HTR-8/SVneo (cell line): ENCODE measurements around the gene KNTC1.
"Not testable (repeated sequence)": the region's sequence is repeated elsewhere in the genome, so short reads cannot be mapped to it uniquely, and the experiment has no call there.

Source experiments
- DNase-seq: peaks from one replicate; pipeline ENCODE4 v3.0.0; 2011; ENCODE audit warnings: low spot score, mixed read lengths; ENCODE audit not compliant: insufficient read length
- FAIRE-seq: peaks from 2 replicates; lab custom pipeline; 2011; peaks lifted over from hg19 to GRCh38; lab: Jason Lieb, UNC

KNTC1 gene

GRCh38 chr12:122558745-122559641 is 31.9 kb downstream of the KNTC1 start:
- no peak for DNase-seq
- FAIRE-seq: no peak

- FAIRE-seq (no peak), DNase-seq (no peak)
Observed at GRCh38 chr12:122560138-122560537, 33.1 kb downstream of the KNTC1 start.

GRCh38 chr12:122563361-122563760 is 36.3 kb downstream of the KNTC1 start:
- DNase-seq: no peak
- FAIRE-seq: no peak

- not testable (repeated sequence) for FAIRE-seq, DNase-seq
Observed at GRCh38 chr12:122566816-122567215, 39.8 kb downstream of the KNTC1 start.

GRCh38 chr12:122569288-122569687 is 42.2 kb downstream of the KNTC1 start:
- FAIRE-seq (no peak), DNase-seq (no peak)

- DNase-seq, FAIRE-seq: not testable (repeated sequence)
Observed at GRCh38 chr12:122570006-122570405, 43.0 kb downstream of the KNTC1 start.

GRCh38 chr12:122571821-122572220 is 44.8 kb downstream of the KNTC1 start:
- FAIRE-seq (no peak), DNase-seq (no peak)

- not testable (repeated sequence) for DNase-seq, FAIRE-seq
Observed at GRCh38 chr12:122583294-122583693, 56.2 kb downstream of the KNTC1 start.

- no peak for DNase-seq
- no peak for FAIRE-seq
Observed at GRCh38 chr12:122584177-122584863, 57.3 kb downstream of the KNTC1 start.

GRCh38 chr12:122590990-122591389 is 63.9 kb downstream of the KNTC1 start:
- no peak for DNase-seq
- FAIRE-seq: no peak

- not testable (repeated sequence) for DNase-seq, FAIRE-seq
Observed at GRCh38 chr12:122591966-122592365, 64.9 kb downstream of the KNTC1 start.

- FAIRE-seq, DNase-seq: not testable (repeated sequence)
Observed at GRCh38 chr12:122592543-122592942, 65.5 kb downstream of the KNTC1 start.

GRCh38 chr12:122593910-122594309 is 66.9 kb downstream of the KNTC1 start:
- DNase-seq (no peak), FAIRE-seq (no peak)

- no peak for DNase-seq
- no peak for FAIRE-seq
Observed at GRCh38 chr12:122596838-122597237, 69.8 kb downstream of the KNTC1 start.

- DNase-seq (no peak), FAIRE-seq (no peak)
Observed at GRCh38 chr12:122602456-122602855, 75.4 kb downstream of the KNTC1 start.

GRCh38 chr12:122604993-122605392 is 77.9 kb downstream of the KNTC1 start:
- FAIRE-seq (no peak), DNase-seq (no peak)

- no peak for FAIRE-seq
Observed at GRCh38 chr12:122609732-122610131, 82.7 kb downstream of the KNTC1 start.

GRCh38 chr12:122610207-122610606 is 83.2 kb downstream of the KNTC1 start:
- DNase-seq (no peak), FAIRE-seq (no peak)

More at GRCh38 chr12:122609732-122610131, 82.7 kb downstream of the KNTC1 start:
- no peak for DNase-seq

- DNase-seq (no peak), FAIRE-seq (peak; percentile 67)
Observed at GRCh38 chr12:122610911-122611310, 83.9 kb downstream of the KNTC1 start.

- no peak for DNase-seq
- no peak for FAIRE-seq
Observed at GRCh38 chr12:122614839-122615238, 87.8 kb downstream of the KNTC1 start.

- no peak for FAIRE-seq
- DNase-seq: no peak
Observed at GRCh38 chr12:122615780-122616179, 88.7 kb downstream of the KNTC1 start.
